Measurements from ENCODE around the gene TIMM44.

The TIMM44 gene

GRCh38 chr19:7983286-7983950, 40.0 kb upstream of the TIMM44 start:
- Histone ChIP-seq H3K4me1 (ENCODE audit: control insufficient read depth, insufficient read depth, low read length) (no peaks in the 10 kb centered on the region), H3K9me3 (ENCODE audit: control insufficient read depth, low read length) (no peaks in the 10 kb centered on the region), H3K27ac (ENCODE audit: insufficient read depth, low read depth, low read length, poor library complexity, severe bottlenecking) (no peak overlapping the region), H3K4me3 (ENCODE audit: insufficient read depth, low read depth, low read length) (no peak overlapping the region), H3K36me3 (ENCODE audit: control insufficient read depth, insufficient read depth, low read length) (peaks cover 76% of the 10 kb centered on the region), H3K27me3 (ENCODE audit: control insufficient read depth, insufficient read depth, low read length, poor library complexity, severe bottlenecking) (no peaks in the 10 kb centered on the region)
- 94 to 96% methylated on average over 18 of the region's 18 CpGs for WGBS, 2 experiments

GRCh38 chr19:7982651-7983099, 39.2 kb upstream of the TIMM44 start:
- Histone ChIP-seq H3K4me3 (ENCODE audit: insufficient read depth, low read depth, low read length) (no peak overlapping the region), H3K27ac (ENCODE audit: insufficient read depth, low read depth, low read length, poor library complexity, severe bottlenecking) (no peak overlapping the region), H3K36me3 (ENCODE audit: control insufficient read depth, insufficient read depth, low read length) (peaks cover 73% of the 10 kb centered on the region), H3K4me1 (ENCODE audit: control insufficient read depth, insufficient read depth, low read length) (no peaks in the 10 kb centered on the region), H3K27me3 (ENCODE audit: control insufficient read depth, insufficient read depth, low read length, poor library complexity, severe bottlenecking) (no peaks in the 10 kb centered on the region), H3K9me3 (ENCODE audit: control insufficient read depth, low read length) (no peaks in the 10 kb centered on the region)
- WGBS, 2 experiments, result 94 to 96% methylated on average over 21 of the region's 21 CpGs

GRCh38 chr19:7982103-7982502, 38.6 kb upstream of the TIMM44 start:
- Histone ChIP-seq H3K36me3 (ENCODE audit: control insufficient read depth, insufficient read depth, low read length) (peaks cover 72% of the 10 kb centered on the region), H3K9me3 (ENCODE audit: control insufficient read depth, low read length) (no peaks in the 10 kb centered on the region), H3K4me3 (ENCODE audit: insufficient read depth, low read depth, low read length) (no peak overlapping the region), H3K27me3 (ENCODE audit: control insufficient read depth, insufficient read depth, low read length, poor library complexity, severe bottlenecking) (no peaks in the 10 kb centered on the region), H3K27ac (ENCODE audit: insufficient read depth, low read depth, low read length, poor library complexity, severe bottlenecking) (no peak overlapping the region), H3K4me1 (ENCODE audit: control insufficient read depth, insufficient read depth, low read length) (no peaks in the 10 kb centered on the region)
- 90 to 92% methylated on average over 10 of the region's 10 CpGs for WGBS, 2 experiments

GRCh38 chr19:7981661-7982060, 38.2 kb upstream of the TIMM44 start:
- no peaks in the 10 kb centered on the region for H3K4me1 ChIP-seq (ENCODE audit: control insufficient read depth, insufficient read depth, low read length)
- H3K36me3 ChIP-seq (ENCODE audit: control insufficient read depth, insufficient read depth, low read length), result peaks cover 76% of the 10 kb centered on the region

GRCh38 chr19:7981199-7981598, 37.7 kb upstream of the TIMM44 start:
- Histone ChIP-seq H3K4me3 (ENCODE audit: insufficient read depth, low read depth, low read length) (no peak overlapping the region), H3K27ac (ENCODE audit: insufficient read depth, low read depth, low read length, poor library complexity, severe bottlenecking) (no peak overlapping the region), H3K4me1 (ENCODE audit: control insufficient read depth, insufficient read depth, low read length) (no peaks in the 10 kb centered on the region), H3K27me3 (ENCODE audit: control insufficient read depth, insufficient read depth, low read length, poor library complexity, severe bottlenecking) (no peaks in the 10 kb centered on the region), H3K36me3 (ENCODE audit: control insufficient read depth, insufficient read depth, low read length) (peaks cover 72% of the 10 kb centered on the region), H3K9me3 (ENCODE audit: control insufficient read depth, low read length) (no peaks in the 10 kb centered on the region)
- WGBS, 2 experiments, result 95 to 98% methylated on average over 7 of the region's 7 CpGs

More at GRCh38 chr19:7981661-7982060, 38.2 kb upstream of the TIMM44 start:
- 97 to 98% methylated on average over 7 of the region's 7 CpGs for WGBS, 2 experiments
- no peak overlapping the region for H3K4me3 ChIP-seq (ENCODE audit: insufficient read depth, low read depth, low read length)
- H3K27me3 ChIP-seq (ENCODE audit: control insufficient read depth, insufficient read depth, low read length, poor library complexity, severe bottlenecking), result no peaks in the 10 kb centered on the region
- H3K9me3 ChIP-seq (ENCODE audit: control insufficient read depth, low read length), result no peaks in the 10 kb centered on the region
- H3K27ac ChIP-seq (ENCODE audit: insufficient read depth, low read depth, low read length, poor library complexity, severe bottlenecking), result no peak overlapping the region

- Histone ChIP-seq H3K27ac (ENCODE audit: insufficient read depth, low read depth, low read length, poor library complexity, severe bottlenecking) (no peak overlapping the region), H3K9me3 (ENCODE audit: control insufficient read depth, low read length) (no peaks in the 10 kb centered on the region), H3K4me3 (ENCODE audit: insufficient read depth, low read depth, low read length) (no peak overlapping the region), H3K4me1 (ENCODE audit: control insufficient read depth, insufficient read depth, low read length) (no peaks in the 10 kb centered on the region), H3K36me3 (ENCODE audit: control insufficient read depth, insufficient read depth, low read length) (peaks cover 67% of the 10 kb centered on the region), H3K27me3 (ENCODE audit: control insufficient read depth, insufficient read depth, low read length, poor library complexity, severe bottlenecking) (no peaks in the 10 kb centered on the region)
- 94 to 95% methylated on average over 12 of the region's 12 CpGs for WGBS, 2 experiments
Observed at GRCh38 chr19:7980635-7981121, 37.2 kb upstream of the TIMM44 start.

- H3K4me1 ChIP-seq (ENCODE audit: control insufficient read depth, insufficient read depth, low read length), result no peaks in the 10 kb centered on the region
- H3K4me3 ChIP-seq (ENCODE audit: insufficient read depth, low read depth, low read length), result no peak overlapping the region
- 96 to 97% methylated on average over 13 of the region's 13 CpGs for WGBS, 2 experiments
- peaks cover 66% of the 10 kb centered on the region for H3K36me3 ChIP-seq (ENCODE audit: control insufficient read depth, insufficient read depth, low read length)
- no peak overlapping the region for H3K27ac ChIP-seq (ENCODE audit: insufficient read depth, low read depth, low read length, poor library complexity, severe bottlenecking)
- H3K9me3 ChIP-seq (ENCODE audit: control insufficient read depth, low read length), result no peaks in the 10 kb centered on the region
- H3K27me3 ChIP-seq (ENCODE audit: control insufficient read depth, insufficient read depth, low read length, poor library complexity, severe bottlenecking), result no peaks in the 10 kb centered on the region
Observed at GRCh38 chr19:7980168-7980567, 36.7 kb upstream of the TIMM44 start.

- no peaks in the 10 kb centered on the region for H3K9me3 ChIP-seq (ENCODE audit: control insufficient read depth, low read length)
- 97 to 98% methylated on average over 8 of the region's 8 CpGs for WGBS, 2 experiments
- no peaks in the 10 kb centered on the region for H3K4me1 ChIP-seq (ENCODE audit: control insufficient read depth, insufficient read depth, low read length)
- no peak overlapping the region for H3K27ac ChIP-seq (ENCODE audit: insufficient read depth, low read depth, low read length, poor library complexity, severe bottlenecking)
- no peaks in the 10 kb centered on the region for H3K27me3 ChIP-seq (ENCODE audit: control insufficient read depth, insufficient read depth, low read length, poor library complexity, severe bottlenecking)
- H3K36me3 ChIP-seq (ENCODE audit: control insufficient read depth, insufficient read depth, low read length), result peaks cover 71% of the 10 kb centered on the region
- H3K4me3 ChIP-seq (ENCODE audit: insufficient read depth, low read depth, low read length), result no peak overlapping the region
Observed at GRCh38 chr19:7979559-7979958, 36.1 kb upstream of the TIMM44 start.

GRCh38 chr19:7979011-7979410, 35.5 kb upstream of the TIMM44 start:
- H3K27me3 ChIP-seq (ENCODE audit: control insufficient read depth, insufficient read depth, low read length, poor library complexity, severe bottlenecking), result no peaks in the 10 kb centered on the region
- no peak overlapping the region for H3K4me3 ChIP-seq (ENCODE audit: insufficient read depth, low read depth, low read length)
- no peaks in the 10 kb centered on the region for H3K9me3 ChIP-seq (ENCODE audit: control insufficient read depth, low read length)
- 94% methylated on average over 10 of the region's 10 CpGs for WGBS, 2 experiments
- H3K36me3 ChIP-seq (ENCODE audit: control insufficient read depth, insufficient read depth, low read length), result peaks cover 76% of the 10 kb centered on the region
- no peak overlapping the region for H3K27ac ChIP-seq (ENCODE audit: insufficient read depth, low read depth, low read length, poor library complexity, severe bottlenecking)
- no peaks in the 10 kb centered on the region for H3K4me1 ChIP-seq (ENCODE audit: control insufficient read depth, insufficient read depth, low read length)

GRCh38 chr19:7978179-7978825, 34.8 kb upstream of the TIMM44 start:
- Histone ChIP-seq H3K9me3 (ENCODE audit: control insufficient read depth, low read length) (no peaks in the 10 kb centered on the region), H3K4me1 (ENCODE audit: control insufficient read depth, insufficient read depth, low read length) (no peaks in the 10 kb centered on the region), H3K27ac (ENCODE audit: insufficient read depth, low read depth, low read length, poor library complexity, severe bottlenecking) (no peak overlapping the region), H3K4me3 (ENCODE audit: insufficient read depth, low read depth, low read length) (no peak overlapping the region), H3K27me3 (ENCODE audit: control insufficient read depth, insufficient read depth, low read length, poor library complexity, severe bottlenecking) (no peaks in the 10 kb centered on the region), H3K36me3 (ENCODE audit: control insufficient read depth, insufficient read depth, low read length) (peaks cover 81% of the 10 kb centered on the region)
- 92% methylated on average over 12 of the region's 12 CpGs for WGBS, 2 experiments
